ENCODE data around the gene PRKCH.

PRKCH gene

DNA sequence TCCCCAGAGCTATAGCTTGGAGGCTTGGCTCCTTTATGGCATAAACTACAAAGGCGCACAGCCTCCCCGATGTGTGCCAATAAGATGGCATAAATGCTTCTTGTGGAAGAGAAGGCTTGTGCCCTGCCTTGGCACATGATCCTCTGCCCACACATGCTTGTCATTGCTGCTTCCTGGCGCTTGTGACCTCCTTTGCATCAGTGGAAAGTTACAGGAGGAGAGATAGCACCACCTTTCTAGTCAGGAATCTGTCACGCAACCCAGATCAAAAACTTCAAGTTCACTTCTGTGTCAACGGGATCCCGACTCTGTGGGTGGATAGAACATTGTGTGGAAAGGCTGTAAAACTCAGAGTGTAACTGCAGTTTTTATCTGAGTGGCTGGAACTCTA, 190.2 kb downstream of the PRKCH start:
- TF ChIP-seq, protein P1, sequence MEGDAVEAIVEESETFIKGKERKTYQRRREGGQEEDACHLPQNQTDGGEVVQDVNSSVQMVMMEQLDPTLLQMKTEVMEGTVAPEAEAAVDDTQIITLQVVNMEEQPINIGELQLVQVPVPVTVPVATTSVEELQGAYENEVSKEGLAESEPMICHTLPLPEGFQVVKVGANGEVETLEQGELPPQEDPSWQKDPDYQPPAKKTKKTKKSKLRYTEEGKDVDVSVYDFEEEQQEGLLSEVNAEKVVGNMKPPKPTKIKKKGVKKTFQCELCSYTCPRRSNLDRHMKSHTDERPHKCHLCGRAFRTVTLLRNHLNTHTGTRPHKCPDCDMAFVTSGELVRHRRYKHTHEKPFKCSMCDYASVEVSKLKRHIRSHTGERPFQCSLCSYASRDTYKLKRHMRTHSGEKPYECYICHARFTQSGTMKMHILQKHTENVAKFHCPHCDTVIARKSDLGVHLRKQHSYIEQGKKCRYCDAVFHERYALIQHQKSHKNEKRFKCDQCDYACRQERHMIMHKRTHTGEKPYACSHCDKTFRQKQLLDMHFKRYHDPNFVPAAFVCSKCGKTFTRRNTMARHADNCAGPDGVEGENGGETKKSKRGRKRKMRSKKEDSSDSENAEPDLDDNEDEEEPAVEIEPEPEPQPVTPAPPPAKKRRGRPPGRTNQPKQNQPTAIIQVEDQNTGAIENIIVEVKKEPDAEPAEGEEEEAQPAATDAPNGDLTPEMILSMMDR (IDR thresholded peaks at IDR 0.05; ENCODE audit: low read depth, low read length), result no peak

GRCh38 chr14:61512026-61512834, 190.9 kb downstream of the PRKCH start:
- H3K4me3 ChIP-seq (ENCODE audit: low read depth, low read length), result no peak overlapping the region
- TF ChIP-seq, protein P1 (IDR thresholded peaks at IDR 0.05; ENCODE audit: low read depth, low read length), result no peak

More for the DNA sequence above, 190.2 kb downstream of the PRKCH start:
- no peak overlapping the region for H3K4me3 ChIP-seq (ENCODE audit: low read depth, low read length)

DNA sequence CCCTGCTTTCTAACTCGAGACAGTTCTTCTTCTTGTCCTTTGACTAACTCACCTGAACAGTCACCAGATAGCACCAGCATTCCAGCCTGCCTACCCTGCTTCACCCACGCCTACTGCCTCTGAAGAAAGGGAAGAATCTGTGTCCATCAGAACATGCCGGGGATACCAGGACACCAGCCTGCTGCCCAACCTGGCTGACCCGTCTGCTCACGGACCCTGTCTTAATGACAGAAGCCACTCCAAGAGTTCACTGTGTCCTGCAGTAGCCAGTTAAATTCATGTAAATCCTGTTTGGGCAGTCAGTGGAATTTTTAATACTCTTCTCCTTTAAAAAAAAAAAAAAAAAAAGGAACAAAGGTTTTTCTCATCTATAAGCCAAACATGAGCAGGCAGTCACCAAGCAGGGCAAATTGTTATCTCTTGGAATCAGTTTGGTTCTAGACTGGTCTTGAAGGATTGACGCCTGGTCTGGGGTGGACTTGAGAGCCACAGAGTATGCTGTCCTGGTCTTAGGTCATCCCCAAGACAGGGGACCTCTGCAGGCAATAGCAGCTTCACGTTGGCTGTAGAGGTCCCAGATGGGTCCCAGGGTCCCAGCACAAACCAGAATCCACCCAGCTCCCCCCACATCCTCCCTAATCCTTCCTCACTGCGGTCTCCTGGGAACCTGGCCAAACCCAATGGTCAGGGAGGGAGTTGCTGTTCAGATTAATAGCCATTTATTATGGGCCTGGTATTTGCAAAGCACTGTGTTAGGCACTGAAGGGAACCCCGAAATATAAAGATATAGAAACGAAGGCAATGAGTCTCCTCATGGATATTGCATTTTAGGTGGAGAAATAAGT, 192.8 kb downstream of the PRKCH start:
- H3K4me3 ChIP-seq (ENCODE audit: low read depth, low read length), result no peak overlapping the region
- TF ChIP-seq, protein P1 (IDR thresholded peaks at IDR 0.05; ENCODE audit: low read depth, low read length), result no peak

GRCh38 chr14:61514927-61515326, 193.5 kb downstream of the PRKCH start:
- no peak overlapping the region for H3K4me3 ChIP-seq (ENCODE audit: low read depth, low read length)
- TF ChIP-seq, protein P1 (IDR thresholded peaks at IDR 0.05; ENCODE audit: low read depth, low read length), result no peak

DNA sequence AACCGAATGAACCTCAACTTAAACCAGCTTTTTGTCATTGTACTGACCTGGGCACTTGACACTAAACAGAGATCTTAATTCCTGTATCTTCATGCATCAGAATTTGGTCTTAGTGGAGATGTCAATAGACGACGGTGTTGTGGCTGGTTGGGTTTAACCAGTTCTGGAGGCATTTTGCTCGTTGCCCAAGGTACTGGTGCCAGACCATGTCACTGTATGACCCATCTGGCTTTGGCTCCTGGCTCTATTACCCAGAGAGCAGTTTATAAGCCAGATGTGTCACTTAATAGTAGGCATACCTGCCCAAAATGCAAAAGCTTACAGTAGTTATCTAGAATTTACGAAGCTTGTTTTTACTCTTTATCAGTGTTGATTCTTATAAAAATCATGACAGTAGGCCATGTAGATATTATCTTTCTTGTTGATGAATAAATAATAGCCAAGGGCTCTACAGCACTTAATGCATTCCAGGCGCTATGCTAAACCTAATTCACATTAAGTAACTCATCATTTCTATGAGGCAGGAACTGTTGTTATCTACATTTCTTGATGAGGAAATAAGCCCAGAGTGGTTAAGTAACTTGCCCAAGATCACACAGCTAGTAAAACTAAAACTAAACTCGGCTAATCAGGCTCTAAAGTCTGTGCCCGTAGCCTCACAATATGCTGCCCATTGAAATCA, 194.2 kb downstream of the PRKCH start:
- H3K4me3 ChIP-seq (ENCODE audit: low read depth, low read length), result no peak overlapping the region
- TF ChIP-seq, protein P1 (IDR thresholded peaks at IDR 0.05; ENCODE audit: low read depth, low read length), result no peak

DNA sequence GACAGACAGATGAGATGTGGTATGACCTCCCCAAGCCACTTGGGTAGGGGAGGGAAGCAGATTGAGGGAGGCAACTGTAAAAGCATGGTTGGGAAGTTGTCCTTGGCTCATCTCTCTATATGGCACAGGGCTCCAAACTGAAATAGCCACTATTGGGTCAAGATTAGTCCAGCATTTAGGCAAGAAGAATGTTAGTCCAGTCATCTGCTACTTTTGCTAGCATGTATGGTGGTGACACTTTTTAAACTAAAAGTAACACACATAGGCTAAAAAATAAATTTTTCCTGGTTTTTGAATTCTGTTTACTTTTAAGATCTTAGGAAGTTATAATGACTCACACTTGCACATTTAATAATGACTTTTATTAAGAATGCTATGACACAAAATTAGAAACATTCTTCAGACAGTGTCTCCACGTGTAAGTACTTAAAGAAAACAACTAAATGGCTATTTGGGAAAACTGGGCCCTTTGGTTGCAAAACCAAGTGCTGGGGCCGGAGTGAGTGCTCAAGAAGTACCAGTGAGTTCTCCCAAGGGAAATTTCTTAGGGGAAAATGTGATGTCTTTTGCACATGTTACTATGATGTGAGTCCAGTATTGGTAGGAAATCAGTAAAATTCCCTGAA, 194.9 kb downstream of the PRKCH start:
- TF ChIP-seq, protein P1 (IDR thresholded peaks at IDR 0.05; ENCODE audit: low read depth, low read length), result no peak
- no peak overlapping the region for H3K4me3 ChIP-seq (ENCODE audit: low read depth, low read length)

Data from WI38 (cell line).